ENCODE results near the gene ZNF320.
A peak's percentile ranks its signal among the peaks of the same experiment; 100 is the strongest.
"Not testable (repeated sequence)": the region's sequence is repeated elsewhere in the genome, so short reads cannot be mapped to it uniquely, and the experiment has no call there.

Gene ZNF320

DNA sequence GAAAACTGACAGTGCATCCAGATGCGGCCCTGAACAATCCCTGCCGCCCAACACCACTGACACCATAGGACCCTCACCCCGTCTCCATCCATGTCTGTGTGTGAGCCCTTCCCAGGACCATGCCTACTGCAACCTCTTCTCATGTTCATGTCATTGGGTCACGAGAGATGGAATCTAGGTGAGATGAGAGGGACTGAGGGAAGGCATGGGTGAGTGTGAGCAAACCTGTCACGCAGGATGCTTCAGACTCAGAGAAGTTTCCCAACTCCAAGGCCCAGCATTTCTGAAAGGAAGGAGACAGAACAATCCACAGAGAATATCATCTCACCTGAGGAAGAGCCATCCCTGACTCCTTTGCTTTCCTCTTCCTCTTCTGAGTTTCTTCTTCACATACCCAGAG, 20.1 kb upstream of the ZNF320 start:
- DNase-seq, result no peak

- no peak for DNase-seq
These were observed 13.2 kb upstream of the ZNF320 start for GRCh38 chr19:52910648-52911047.

DNA sequence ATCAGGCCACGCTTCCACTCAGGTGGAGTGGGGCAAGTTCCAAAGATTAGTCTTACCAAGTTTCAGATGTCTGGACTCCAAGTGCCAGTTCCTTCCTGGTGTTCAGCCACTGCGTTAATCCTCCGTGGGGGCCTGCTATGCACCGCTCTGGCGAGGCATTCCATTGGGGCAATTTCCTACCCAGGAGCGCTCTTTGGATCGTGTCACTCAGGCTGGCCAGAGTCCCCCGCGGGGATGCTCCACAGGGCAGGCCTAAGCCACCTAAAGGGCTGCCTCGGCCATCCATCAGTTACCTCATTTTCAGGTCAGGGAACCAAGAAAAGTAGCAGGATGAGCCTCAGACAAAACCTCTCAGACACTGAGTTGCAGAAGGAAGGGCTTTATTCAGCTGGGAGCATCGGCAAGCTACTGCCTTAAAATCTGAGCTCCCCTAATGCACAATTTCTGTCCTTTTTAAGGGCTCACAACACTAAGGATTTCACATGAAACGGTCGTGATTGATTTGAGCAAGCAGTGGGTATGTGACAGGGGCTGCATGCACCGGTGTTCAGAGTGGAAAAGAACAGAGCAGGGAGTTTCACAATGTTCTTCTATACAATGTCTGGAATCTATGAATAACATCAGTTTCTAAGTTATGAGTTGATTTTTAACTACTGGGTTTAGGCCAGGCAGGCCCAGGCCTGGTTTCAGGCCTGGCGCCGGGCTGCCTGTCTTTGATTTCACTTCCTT, 6.8 kb upstream of the ZNF320 start:
- DNase-seq, result not testable (repeated sequence)

DNA sequence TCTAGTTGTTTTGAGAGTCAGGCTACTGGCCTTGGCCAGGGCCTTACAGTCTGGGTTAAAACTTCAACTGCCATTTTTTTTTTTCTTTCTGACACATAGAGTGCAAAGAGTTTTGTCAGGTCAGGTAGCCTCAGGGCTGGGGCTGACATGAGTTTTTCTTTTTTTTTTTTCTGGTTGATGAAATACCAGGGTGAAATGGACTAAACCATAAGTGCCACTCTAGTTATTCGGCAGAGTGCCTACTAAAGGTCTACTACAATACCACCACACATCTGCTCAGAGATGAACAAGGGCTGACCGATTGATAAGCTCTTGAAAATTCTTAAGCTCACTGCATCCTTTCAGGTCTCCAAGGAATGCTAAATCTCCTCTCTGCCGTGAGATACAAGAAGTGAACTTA, 4.4 kb upstream of the ZNF320 start:
- no peak for DNase-seq

GRCh38 chr19:52898596-52898995, 1.2 kb upstream of the ZNF320 start:
- not testable (repeated sequence) for DNase-seq

GRCh38 chr19:52898101-52898500, 666 bp upstream of the ZNF320 start:
- no peak for DNase-seq

- peak; percentile 65 for DNase-seq
These were observed 851 bp downstream of the ZNF320 start for GRCh38 chr19:52896431-52897137.

DNA sequence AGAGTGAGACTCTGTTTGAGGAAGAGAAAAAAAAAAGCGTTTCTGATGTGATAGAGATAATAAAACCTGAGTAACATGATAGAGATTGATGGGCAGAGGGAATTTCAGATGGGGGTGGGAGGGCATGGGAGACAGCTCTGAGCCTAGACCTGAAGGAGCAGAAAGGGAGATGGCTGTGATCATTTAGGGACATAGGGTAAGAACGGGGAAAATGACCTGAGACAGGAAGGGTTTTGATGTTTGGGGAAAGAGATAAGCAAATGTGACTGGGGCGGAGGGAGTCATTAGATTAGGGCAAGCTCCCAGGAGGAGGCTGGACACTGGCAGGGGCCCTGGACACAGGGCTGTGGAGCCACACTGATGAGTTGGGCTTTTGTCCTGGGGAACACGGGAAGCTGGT, 6.1 kb downstream of the ZNF320 start:
- DNase-seq, result no peak

DNA sequence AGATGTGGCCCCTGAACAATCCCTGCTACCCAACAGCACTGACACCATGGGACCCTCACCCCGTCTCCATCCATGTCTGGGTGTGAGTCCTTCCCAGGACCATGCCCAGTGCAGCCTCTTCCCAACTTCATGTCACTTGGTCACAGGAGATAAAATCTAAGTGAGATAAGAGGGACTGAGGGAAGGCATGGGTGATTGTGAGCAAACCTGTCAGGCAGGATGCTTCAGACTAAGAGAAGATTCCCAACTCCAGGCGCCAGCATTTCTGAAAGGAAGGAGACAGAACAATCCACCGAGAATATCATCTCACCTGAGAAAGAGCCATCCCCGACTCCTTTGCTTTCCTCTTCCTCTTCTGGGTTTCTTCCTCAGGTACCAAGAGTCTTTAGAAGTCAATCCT, 7.5 kb downstream of the ZNF320 start:
- no peak for DNase-seq

DNA sequence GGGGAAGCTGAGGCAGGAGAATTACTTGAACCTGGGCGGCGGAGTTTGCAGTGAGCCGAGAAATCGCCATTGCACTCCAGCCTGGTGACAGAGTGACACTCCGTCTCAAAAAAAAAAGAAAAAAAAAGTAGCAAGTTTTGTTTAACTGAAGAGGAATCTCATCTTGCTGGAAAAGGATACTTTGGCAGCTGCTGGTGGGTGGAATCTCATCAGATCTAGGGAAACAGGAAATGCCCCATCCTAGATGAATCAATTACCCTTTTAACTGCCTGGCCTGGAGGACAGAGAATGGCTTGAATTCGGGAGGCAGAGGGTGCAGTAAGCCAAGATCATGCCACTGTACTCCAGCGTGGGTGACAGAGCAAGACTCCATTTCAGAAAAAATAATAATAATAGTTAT, 8.4 kb downstream of the ZNF320 start:
- no peak for DNase-seq

GRCh38 chr19:52880895-52881389, 16.5 kb downstream of the ZNF320 start:
- no peak for DNase-seq

DNA sequence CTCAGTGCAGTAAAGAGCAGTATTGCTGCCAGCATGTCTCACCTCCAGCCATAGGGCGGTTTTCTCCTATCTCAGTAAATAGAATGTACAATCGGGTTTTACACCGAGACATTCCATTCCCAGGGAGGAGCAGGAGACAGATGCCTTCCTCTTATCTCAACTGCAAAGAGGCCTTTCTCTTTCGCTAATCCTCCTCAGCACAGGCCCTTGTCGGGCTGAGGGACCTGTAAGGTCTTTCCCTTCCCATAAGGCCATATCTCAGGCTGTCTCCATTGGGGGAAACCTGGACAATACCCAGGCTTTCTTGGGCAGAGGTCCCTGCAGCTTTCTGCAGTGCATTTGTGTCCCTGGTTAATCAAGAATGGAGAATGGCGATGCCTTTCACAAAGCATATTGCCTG, 24.4 kb downstream of the ZNF320 start:
- not testable (repeated sequence) for DNase-seq

GRCh38 chr19:52871466-52871865, 26.0 kb downstream of the ZNF320 start:
- DNase-seq, result no peak

GRCh38 chr19:52868031-52868430, 29.4 kb downstream of the ZNF320 start:
- not testable (repeated sequence) for DNase-seq

- DNase-seq, result peak; percentile 71
These were observed 39.9 kb downstream of the ZNF320 start, which contains the start of gene ZNF468 for GRCh38 chr19:52857378-52858191. ZNF468 (minus strand) TSS chr19:52857619; CDS start chr19:52854272, 3,347 bp downstream.

GRCh38 chr19:52856540-52857377, 40.7 kb downstream of the ZNF320 start:
- DNase-seq, result not testable (repeated sequence)
